Stimulated activated CD4-positive, alpha-beta T cell treated with anti-CD3 and anti-CD28 coated beads, Interleukin-15, amount 100 ng/mL, for 24 hours (primary cell): ENCODE measurements around the gene CMC4.

Source experiments
- DNase-seq: peaks from one replicate; pipeline ENCODE4 v3.0.0-alpha.2; 2020

The CMC4 gene, protein sequence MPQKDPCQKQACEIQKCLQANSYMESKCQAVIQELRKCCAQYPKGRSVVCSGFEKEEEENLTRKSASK

GRCh38 chrX:155070975-155071693, at the start of gene CMC4, which contains the start of the genes BRCC3 and MTCP1:
TSS of gene CMC4 (minus strand) at chrX:155071136. CDS start at chrX:155064023, 7,113 bp downstream.
TSS of gene BRCC3 (plus strand) at chrX:155071508. CDS start at chrX:155071528, 20 bp downstream.
TSS of gene MTCP1 (minus strand) at chrX:155071136. CDS start at chrX:155066010, 5,126 bp downstream.
- DNase-seq, result peak; percentile 84

DNA sequence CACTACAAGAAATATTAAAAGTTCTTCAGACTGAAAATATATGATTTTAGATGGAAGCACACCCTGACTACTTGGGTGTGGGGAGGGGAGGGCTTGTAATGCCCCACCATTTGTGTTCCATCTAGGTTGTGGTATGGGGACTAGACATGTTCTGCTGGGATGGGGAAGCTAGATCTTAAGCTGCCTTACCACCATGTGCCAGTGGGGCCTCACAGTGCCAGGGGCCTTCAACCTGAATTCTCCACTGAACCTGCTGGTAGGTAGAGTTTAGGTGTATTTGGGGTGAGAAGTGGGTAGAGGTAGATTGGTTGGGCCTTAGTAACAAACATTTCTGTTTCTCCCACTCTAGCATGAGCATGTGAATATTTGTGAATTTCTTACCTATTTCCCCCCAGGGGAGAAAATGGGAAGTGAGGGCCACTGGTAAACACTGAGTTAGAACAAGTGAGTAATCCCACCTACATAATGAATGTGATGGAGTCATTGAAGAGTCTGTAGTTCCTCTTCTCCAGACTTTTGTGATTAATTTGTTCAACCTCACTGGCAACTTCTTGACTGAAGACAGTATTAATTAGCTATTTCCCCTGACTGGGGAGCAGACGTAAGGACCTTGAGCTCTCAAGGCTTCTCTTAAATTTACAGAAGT, 44.4 kb upstream of the CMC4 start:
- no peak for DNase-seq

GRCh38 chrX:155113097-155113496, 42.2 kb upstream of the CMC4 start:
- DNase-seq, result no peak

- no peak for DNase-seq
Measured at GRCh38 chrX:155112171-155112570, 41.2 kb upstream of the CMC4 start.

DNA sequence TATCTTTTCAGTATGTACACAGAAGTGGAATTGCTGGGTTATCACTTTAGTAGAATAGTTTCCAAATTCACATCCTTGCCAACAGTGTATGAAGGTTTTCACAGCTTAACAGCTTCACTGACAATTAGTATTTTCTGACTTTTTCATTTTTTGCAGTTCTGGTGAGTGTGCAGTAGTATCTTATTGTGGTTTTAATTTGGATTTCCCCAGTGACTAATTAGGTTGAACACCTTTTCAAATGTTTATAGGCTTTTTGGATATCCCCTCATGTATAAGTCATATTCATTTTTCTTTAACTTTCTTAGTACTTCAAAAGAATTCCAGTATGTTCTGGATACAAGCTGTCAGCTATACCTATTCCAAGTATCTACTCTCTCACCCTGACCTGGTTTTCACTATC, 37.5 kb upstream of the CMC4 start:
- no peak for DNase-seq

GRCh38 chrX:155105919-155106318, 35.0 kb upstream of the CMC4 start:
- no peak for DNase-seq

GRCh38 chrX:155094468-155095061, 23.6 kb upstream of the CMC4 start:
- DNase-seq, result peak; percentile 23

- no peak for DNase-seq
Measured at GRCh38 chrX:155086961-155087735, 16.2 kb upstream of the CMC4 start.

DNA sequence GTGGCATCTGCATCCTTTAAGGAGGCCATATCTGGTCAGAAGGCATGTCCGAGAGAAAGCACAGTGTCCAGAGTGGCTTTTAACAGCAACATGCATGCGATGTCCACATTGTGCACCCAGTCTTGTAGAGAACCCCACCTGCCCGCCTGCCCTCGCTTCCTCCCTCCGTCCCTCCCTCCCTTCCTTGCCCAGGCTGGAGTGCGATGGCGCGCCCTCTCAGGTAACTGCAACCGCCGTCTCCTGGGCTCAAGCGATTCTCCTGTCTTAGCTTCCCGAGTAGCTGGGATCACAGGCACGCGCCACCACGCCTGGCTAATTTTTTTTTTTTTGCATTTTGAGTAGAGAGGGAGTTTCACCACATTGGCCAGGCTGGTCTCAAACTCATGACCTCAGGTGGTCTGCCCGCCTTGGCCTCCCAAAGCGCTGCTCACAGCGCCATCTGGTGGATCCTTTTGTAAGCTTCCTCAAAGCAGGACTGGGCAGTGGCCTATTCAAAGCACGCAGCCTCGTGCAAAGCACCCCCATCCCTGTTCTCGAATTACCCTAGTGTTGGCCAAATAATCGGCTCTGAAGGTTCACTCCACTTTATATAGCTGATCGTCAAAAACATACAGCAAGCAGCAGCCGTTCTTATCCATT, 15.4 kb upstream of the CMC4 start:
- peak; percentile 50 for DNase-seq

DNA sequence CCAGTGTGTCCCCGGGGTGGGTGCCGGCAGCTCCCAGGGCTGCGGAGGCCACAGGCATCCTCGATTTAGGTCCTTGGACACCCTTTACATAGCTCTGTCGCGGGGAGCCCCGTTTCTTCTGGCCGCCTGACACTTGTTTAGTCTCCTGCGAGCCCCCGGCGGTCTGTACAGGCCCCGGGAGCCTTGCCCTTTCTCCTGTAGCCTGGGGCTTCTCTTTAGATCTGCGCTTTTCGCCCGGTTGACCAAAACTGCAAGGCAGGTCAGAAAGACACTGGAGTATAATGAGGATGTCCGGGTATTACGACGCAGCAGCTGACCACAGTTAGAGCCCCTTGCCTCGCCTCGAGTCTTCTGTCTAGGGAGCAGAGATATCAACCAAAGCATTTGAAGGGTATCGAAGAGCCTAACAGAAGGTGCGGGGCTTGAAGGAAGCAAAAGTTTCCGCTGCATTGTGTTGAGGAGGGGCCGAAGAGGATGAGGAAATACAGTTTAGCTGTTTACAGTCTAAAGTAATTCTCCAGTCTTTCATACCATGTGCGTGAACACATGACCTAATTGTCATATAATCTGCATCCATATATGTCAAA, 851 bp upstream of the CMC4 start:
- no peak for DNase-seq

DNA sequence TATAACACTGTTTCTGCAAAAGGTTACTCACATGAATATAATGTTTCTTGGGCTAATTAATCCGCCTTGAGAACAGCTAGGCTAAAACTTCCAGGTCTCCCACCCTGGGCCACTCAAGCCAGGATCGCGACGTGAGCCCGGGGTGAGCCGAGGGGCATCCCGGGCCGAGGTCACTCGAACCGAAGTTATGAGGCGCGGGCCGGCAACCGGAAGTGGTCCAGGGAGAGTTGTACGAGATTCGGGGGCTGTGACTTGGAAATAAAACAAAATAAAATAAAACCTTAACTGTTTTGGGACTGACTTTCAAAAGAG, 317 bp downstream of the CMC4 start:
- DNase-seq, result no peak

GRCh38 chrX:155070038-155070437, 898 bp downstream of the CMC4 start:
- no peak for DNase-seq

- no peak for DNase-seq
Measured at GRCh38 chrX:155069414-155069813, 1.5 kb downstream of the CMC4 start.

- DNase-seq, result no peak
Measured at GRCh38 chrX:155068165-155068564, 2.8 kb downstream of the CMC4 start.

GRCh38 chrX:155065035-155065734, 5.8 kb downstream of the CMC4 start:
- no peak for DNase-seq

DNA sequence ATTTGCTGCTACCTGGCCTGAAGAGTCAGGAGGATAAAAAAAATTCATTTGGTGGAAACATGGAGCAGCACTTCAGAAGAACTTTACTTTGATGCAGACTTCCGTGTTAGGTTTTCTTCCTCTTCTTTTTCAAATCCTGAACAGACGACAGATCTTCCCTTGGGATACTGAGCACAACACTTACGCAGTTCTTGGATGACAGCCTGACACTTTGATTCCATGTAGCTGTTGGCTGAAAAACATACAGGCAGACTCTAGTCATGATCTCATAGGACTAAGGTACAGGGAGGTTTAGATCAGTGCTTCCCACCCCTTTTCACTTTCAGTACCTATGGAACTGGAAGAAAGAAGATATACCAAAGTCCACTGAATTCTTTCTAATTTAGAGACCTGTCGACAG, 9.2 kb downstream of the CMC4 start:
- no peak for DNase-seq

GRCh38 chrX:155056877-155057792, 13.8 kb downstream of the CMC4 start:
- DNase-seq, result peak; percentile 44

- DNase-seq, result no peak
Measured at GRCh38 chrX:155056471-155056870, 14.5 kb downstream of the CMC4 start.

DNA sequence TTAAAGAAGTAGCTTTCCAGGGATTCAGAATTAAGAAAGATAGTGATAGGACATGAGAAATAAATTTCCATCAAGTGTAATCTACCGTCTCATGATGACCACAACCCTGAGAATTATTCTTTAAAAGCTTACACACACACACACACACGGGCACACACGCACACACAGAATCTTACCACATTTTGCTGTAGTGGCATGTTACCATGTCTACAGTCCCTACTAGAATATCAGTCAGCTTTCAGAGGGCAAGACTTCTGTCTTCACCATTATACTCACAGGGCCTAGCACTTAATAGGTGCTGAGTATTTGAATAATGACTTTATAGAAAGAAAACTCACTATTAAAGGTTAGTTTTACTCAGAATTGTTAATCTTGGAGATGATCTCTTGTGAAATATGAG, 15.4 kb downstream of the CMC4 start:
- DNase-seq, result no peak

GRCh38 chrX:155054255-155054654, 16.7 kb downstream of the CMC4 start:
- no peak for DNase-seq

DNA sequence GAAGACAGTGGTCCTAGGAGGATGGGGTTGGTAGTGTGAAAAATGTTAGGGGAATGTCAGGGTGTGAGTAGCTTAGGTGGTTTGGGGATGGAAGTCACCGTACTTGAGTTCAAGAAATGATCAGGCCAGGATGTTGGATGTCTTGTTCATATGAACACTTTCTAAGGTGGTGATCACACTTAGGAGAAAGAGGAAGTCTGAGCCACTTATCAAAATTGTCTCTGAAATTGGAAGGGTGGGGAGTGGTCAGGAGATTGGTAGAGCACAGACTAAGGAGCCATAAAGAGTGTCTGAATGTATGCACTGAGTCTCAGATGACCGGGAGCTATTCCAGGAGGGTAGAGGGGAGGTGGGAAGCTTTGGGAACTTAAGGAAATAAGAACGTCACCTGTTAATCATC, 17.3 kb downstream of the CMC4 start:
- no peak for DNase-seq
